ENCODE data around the gene ADSL.

- TF ChIP-seq CTCF (IDR thresholded peaks at IDR 0.05) (no peak), POLR2A (IDR thresholded peaks at IDR 0.05) (no peak)
Measured at GRCh38 chr22:40414311-40414710, 68.0 kb downstream of the ADSL start.
